Stimulated activated naive CD8-positive, alpha-beta T cell treated with anti-CD3 and anti-CD28 coated beads, Interleukin-15, amount 100 ng/mL, for 72 hours (primary cell): ENCODE results near the gene PDIA5.

ENCODE experiments used
- ATAC-seq: fragments of 150-1000 bp; cut with Tn5 transposase; 2 replicates; pipeline ENCODE4 v1.10.0; 2021; ENCODE audit warnings: mild to moderate bottlenecking, moderate library complexity
- DNase-seq, 2 donors: peaks; one replicate each; pipeline ENCODE4 v3.0.0; 2021 to 2022
- H3K27ac Mint-ChIP-seq, 2 donors: one replicate each; pipeline ENCODE4 v1.8.0; 2022; ENCODE audit warnings: mild to moderate bottlenecking in 2 of 2, mixed read lengths in 2 of 2, moderate library complexity in 2 of 2
- H3K27me3 Mint-ChIP-seq: one replicate; pipeline ENCODE4 v1.8.0; 2022; ENCODE audit warnings: mixed read lengths
- H3K4me1 Mint-ChIP-seq: one replicate; pipeline ENCODE4 v1.8.0; 2022; ENCODE audit warnings: mild to moderate bottlenecking, mixed read lengths
- H3K4me3 Mint-ChIP-seq, 2 donors: one replicate each; pipeline ENCODE4 v1.8.0; 2022; ENCODE audit warnings: mild to moderate bottlenecking in 2 of 2, mixed read lengths in 2 of 2, moderate library complexity in 1 of 2
- H3K9me3 Mint-ChIP-seq, 2 donors: one replicate each; pipeline ENCODE4 v1.8.0; 2022; ENCODE audit warnings: mixed read lengths in 2 of 2

PDIA5 gene

DNA sequence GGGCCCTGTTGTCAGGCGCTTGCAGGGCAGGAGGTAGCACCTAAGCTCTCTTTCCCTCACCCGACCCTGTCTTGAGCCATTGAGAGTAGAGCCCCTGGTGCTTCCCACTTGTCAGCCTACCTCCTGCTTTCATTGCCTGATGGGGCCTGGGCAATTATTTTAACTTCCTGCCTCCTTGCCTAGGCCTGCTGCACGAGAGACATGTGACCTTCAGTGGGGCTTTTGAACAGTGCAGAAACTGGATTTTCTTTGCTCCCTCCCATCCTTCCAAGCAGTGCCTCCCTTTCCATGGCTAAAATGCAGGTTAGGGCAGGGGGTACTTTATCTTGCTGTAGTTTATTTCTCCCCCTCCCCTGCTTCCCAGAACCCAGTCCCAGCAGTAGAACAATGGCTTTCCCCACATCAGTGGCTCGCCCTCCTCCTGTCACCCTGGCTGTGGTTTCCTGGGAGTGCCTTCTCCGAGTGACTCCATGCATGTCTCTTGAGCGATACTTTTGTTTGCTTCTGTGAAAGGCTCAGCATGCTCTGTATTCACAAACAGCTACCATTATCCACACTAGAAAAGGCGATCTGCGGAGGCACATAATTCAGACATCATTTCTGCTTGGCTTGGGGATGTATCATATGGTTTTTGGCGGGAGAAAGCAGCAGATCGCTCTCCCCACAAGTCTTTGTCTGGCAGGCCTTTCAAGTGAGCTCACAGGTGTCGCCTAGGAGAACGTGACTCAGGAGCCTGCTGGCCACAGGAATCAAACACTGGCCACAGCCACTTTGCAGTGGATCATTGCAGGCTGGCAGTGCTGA, 24.1 kb downstream of the PDIA5 start:
- no peaks in the 10 kb centered on the region for H3K9me3 Mint-ChIP-seq
- ATAC-seq (peak; percentile 50), DNase-seq (no peak)
- no peaks in the 10 kb centered on the region for H3K27me3 Mint-ChIP-seq
- no peak overlapping the region for H3K4me3 Mint-ChIP-seq
- H3K27ac Mint-ChIP-seq, result peak overlapping the region in 1 of 2 donors; percentile 28
- peaks cover 23% of the 10 kb centered on the region for H3K4me1 Mint-ChIP-seq

DNA sequence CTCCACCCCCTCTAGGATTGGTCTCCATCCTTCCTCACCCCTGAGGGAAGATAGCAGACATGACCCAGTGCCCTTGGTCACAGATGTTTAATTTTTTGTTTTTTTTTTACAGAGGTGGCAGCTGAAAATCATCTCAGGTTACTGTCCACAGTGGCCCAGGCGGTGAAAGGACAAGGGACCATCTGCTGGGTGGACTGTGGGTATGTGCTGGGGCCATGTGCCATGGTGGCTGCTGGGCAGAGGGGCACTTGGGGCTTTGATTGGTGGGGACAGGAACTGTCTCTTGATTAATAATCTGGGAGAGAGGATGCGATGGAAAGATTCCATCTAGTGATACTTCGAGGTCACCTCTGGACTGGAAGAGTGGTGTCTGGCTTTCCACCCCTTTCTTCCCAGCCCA, 25.4 kb downstream of the PDIA5 start:
- Mint-ChIP-seq H3K27ac (peak overlapping the region in 1 of 2 donors; percentile 27), H3K4me1 (peaks cover 23% of the 10 kb centered on the region), H3K27me3 (no peaks in the 10 kb centered on the region), H3K9me3 (no peaks in the 10 kb centered on the region), H3K4me3 (no peak overlapping the region)
- ATAC-seq (no peak), DNase-seq (no peak)

DNA sequence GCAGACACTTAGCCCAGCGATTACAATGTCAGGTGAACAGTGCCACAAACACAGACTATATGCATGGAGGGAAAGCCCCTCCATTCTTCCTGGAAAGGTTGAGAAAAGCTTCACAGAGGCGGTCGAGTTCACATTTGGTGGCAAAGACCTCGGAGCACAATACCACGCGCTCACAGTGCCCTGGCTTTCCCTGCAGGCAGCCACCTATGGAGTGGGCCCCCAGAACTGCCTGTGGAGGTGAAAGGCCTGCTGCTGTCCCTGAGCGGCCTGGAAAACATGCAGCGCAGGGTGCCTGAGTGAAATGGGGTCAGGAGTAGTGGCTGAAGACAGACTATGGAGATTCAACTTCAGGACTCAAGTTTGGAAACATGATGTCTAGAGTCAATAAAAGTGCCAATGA, 26.9 kb downstream of the PDIA5 start:
- DNase-seq, result no peak
- Mint-ChIP-seq H3K27ac (no peak overlapping the region), H3K27me3 (no peaks in the 10 kb centered on the region), H3K9me3 (no peaks in the 10 kb centered on the region), H3K4me1 (peaks cover 23% of the 10 kb centered on the region), H3K4me3 (no peak overlapping the region)
- ATAC-seq, result no peak

DNA sequence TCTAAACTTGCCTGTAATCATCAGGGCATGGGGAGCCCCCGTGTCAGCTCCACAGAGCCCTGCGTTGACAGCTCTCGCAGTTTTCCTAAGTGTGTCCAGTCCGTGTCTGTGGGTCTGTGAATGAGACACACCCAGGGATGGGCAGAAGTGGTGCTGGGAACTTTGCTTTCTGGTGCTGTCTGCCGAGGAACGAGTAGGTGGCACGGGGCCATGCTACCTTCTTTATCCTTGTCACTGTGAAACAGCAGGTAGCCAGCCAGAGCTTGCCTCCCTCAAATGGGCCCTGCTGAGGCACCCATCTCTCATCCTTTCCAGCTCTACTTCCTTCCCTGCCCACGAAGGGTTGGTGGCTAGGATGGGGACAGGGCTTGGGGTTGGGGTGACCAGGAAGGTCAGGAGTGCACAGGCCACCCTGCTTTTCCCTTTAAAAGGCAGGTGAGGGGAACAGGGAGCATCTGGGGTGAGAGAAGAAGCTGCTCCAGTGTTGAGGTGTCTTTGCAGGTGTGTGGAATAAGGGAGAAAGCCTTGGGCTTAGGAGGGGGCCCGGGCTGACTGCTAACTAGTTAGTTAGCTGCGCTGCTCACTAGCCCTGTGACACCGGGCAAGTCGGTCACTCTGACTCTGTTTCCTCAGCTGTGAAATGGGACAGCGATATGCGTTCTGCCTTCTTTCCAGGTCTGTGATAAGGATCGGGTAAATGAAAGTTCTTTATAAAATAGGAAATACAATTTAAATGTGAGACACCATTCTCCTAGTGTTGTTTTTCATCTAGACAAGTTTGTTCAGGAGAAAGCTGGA, 27.9 kb downstream of the PDIA5 start:
- Mint-ChIP-seq H3K9me3 (no peaks in the 10 kb centered on the region), H3K27ac (peak overlapping the region in 1 of 2 donors; percentile 16), H3K4me3 (no peak overlapping the region), H3K4me1 (peaks cover 23% of the 10 kb centered on the region), H3K27me3 (no peaks in the 10 kb centered on the region)
- ATAC-seq, result no peak
- DNase-seq, result no peak

DNA sequence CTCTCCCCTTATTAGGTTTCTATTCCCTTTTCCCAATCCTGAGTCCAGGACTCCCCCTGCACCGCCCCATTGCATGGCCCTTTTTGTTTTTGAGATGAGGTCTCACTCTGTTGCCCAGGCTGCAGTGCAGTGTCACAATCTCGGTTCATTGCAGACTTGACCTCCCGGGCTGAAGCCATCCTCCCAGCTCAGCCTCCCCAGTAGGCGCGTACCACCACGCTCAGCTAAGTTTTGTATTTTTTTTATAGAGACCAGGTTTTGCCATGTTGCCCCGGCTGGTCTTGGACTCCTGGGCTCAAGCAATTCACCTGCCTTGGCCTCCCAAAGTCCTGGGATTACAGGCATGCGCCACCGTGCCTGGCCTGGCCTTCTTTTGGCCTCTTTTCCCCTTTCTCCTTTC, 29.3 kb downstream of the PDIA5 start:
- DNase-seq, result no peak
- Mint-ChIP-seq H3K27me3 (no peaks in the 10 kb centered on the region), H3K4me1 (peaks cover 12% of the 10 kb centered on the region), H3K9me3 (no peaks in the 10 kb centered on the region), H3K27ac (no peak overlapping the region), H3K4me3 (no peak overlapping the region)
- no peak for ATAC-seq

DNA sequence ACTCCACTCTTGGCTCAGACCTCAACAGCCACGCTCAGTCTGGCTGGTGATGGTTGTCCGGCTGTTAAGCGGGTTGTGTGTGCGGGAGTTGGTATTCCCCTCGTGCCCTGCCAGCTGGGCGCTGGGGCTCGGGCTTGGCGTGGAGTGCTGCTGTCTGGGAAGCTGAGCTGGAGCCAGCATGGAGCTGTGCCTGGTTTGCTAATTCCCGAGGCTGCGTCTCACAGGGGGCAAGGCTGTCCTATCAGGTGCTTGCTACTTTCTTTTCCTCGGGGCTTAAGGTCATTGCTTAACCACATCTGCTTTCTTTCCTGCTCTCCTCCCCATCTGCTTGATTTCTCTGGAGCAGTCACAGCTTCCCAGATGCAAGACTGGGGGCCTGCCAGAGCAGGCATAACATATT, 29.9 kb downstream of the PDIA5 start:
- H3K27ac Mint-ChIP-seq, result no peak overlapping the region
- ATAC-seq, result no peak
- H3K4me3 Mint-ChIP-seq, result no peak overlapping the region
- H3K9me3 Mint-ChIP-seq, result no peaks in the 10 kb centered on the region
- no peaks in the 10 kb centered on the region for H3K27me3 Mint-ChIP-seq
- H3K4me1 Mint-ChIP-seq, result peaks cover 7% of the 10 kb centered on the region
- no peak for DNase-seq

DNA sequence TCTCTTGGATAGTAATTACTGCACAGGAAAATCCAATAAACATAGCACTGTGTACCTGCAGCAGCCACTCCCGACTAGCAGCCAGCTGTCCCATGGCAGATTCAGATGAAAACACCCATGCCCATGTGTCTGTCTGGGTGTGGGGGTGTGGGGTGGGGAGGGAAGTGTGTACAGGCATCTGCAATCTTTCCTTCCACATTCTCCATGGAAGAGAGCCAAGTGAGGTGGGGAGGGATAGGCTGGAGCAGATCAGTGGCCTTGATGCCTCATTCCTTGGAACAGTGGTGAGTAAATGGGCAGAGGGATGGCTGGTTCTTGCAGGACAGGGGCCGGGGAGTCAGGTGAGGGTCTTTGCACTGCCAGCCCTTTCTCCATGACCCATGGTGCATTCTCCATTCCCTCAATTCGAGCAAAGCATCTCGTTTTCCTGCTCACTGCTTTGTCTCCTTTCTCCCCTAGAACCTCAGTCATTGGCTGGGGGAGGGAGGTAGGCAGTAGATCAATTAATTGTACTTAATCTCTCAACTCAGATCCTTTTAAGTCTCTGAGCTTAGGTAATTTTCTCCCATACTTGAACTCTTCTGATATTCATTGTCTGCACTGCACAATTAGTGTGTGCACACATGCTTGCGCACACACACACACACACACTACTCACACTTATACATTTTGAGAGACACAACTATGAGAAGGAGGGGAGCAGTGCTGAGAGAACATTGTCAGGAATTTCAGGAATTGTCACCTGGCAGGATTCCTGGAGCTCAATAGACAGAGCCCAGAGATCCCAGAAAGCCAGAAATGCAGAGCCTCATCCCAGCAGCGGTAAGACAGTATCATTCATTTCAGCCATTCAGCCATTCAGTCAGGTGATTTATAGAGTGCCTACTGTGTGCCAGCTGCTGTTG, 31.9 kb downstream of the PDIA5 start:
- Mint-ChIP-seq H3K4me3 (no peak overlapping the region), H3K9me3 (no peaks in the 10 kb centered on the region), H3K27me3 (no peaks in the 10 kb centered on the region), H3K4me1 (no peaks in the 10 kb centered on the region), H3K27ac (peak overlapping the region in 1 of 2 donors; percentile 29)
- no peak for ATAC-seq
- no peak for DNase-seq

DNA sequence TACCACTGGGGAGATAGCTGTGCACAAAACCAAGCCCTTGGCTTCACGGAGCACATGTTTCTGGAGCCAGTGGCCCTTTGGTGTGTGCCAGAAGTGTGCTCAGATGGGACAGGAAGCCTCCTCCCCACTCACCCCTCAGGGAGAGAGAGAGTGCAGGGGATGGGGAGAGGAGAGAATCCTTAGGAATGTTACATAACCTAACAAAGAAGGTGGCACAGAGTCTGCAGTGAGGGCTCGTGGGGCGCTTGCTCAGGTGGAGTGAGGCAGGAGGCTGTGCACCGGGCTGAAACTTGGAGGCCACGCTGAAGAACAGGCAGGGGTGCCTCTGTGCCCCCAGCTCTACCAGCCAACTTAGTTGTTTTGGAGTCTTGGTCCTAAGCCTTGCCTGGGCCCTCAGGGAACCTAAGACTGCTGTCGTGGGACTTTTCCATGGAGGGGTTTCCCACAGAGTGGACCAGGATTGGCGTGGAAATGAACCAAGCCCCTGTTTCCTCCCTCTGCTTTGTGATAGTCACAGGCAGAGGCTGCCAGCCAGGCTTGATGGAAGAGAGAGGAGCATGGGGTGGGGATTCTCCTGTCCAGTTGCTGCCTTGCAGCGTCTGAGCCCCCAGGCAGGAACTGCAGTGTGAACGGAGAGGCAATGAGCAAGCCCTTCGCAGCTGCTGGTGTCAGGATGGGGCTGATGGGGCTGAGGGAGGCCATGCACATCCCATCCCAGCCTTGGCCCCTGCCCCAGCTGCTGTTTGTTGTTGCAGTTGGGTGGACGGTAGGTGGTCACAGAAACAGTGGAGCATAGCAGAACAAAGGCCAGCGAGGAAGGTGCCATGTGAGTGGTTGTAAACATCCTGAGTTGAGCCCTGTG, 32.7 kb downstream of the PDIA5 start:
- Mint-ChIP-seq H3K27ac (peak overlapping the region; percentile 29 to 39), H3K4me3 (no peak overlapping the region), H3K9me3 (no peaks in the 10 kb centered on the region), H3K27me3 (no peaks in the 10 kb centered on the region), H3K4me1 (no peaks in the 10 kb centered on the region)
- no peak for DNase-seq
- ATAC-seq, result no peak

DNA sequence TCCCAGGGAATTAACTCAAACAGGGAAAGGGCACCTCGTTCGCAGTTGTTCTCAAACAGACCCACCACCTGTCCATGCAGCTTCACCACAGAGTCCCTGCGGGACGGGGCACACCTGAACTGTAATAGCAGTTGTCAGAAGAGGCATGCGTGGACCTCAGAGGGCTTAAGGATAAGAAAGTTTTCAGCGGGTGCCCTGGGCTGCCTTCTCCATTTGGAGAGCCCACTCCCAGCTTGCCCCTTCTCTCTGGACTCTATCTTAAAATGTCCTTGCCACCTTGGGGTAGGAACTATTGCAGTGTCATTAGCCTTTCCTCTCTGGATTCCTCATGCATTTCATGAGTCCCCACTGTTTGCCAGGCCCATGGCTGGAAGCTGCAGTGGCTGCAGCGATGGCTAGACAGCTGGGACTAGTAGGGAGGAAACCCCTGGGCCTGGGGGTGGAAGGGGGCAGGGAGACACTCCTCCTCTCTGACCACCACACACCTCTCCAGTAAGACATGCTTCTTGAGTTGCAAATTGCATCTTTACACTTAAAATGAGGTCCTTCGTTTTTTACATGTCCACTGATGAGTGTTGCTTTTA, 33.5 kb downstream of the PDIA5 start:
- Mint-ChIP-seq H3K9me3 (no peaks in the 10 kb centered on the region), H3K4me1 (no peaks in the 10 kb centered on the region), H3K27me3 (no peaks in the 10 kb centered on the region), H3K27ac (no peak overlapping the region), H3K4me3 (no peak overlapping the region)
- DNase-seq (no peak), ATAC-seq (no peak)

DNA sequence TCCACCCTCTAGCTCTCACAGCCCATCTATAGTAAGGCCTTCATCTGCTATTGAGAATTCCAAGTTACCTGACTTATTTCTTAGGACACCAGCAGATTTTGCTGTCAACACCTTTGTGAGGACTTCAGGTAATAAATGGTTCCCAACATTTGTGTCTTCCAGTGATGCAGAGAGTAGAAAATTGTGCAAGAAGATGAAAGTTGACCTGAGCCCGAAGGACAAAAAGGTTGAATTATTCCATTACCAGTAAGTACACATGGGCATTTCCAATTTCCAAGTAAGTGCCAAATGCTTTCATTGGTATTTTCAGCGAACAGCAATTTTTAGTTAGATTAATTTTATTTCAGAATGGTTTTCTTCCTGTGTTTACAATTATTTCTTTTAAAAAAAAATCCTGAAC, 35.4 kb downstream of the PDIA5 start:
- H3K27ac Mint-ChIP-seq, result no peak overlapping the region
- no peak overlapping the region for H3K4me3 Mint-ChIP-seq
- ATAC-seq (no peak), DNase-seq (no peak)
- H3K27me3 Mint-ChIP-seq, result no peaks in the 10 kb centered on the region
- H3K4me1 Mint-ChIP-seq, result no peaks in the 10 kb centered on the region
- H3K9me3 Mint-ChIP-seq, result no peaks in the 10 kb centered on the region

DNA sequence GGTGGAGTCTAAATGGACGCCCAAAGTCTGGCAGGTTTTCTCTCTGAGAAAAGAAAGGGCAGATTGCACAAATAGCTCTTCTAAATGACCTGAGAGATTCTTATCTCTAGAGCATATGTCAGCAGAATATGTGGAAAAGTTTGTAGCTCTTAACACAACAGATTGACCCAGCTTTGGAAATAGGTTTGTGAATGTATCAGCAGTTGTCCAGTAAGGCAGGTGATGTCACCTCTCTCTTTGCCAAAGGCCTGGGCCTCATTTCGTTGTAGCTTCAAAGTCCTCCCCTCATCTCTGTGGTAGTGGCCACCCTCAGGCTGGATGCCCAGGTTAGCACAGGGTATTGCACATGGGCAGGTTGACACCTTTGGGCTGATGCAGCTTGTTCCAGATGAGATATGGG, 36.0 kb downstream of the PDIA5 start:
- DNase-seq (no peak), ATAC-seq (no peak)
- no peak overlapping the region for H3K27ac Mint-ChIP-seq
- no peaks in the 10 kb centered on the region for H3K9me3 Mint-ChIP-seq
- H3K27me3 Mint-ChIP-seq, result no peaks in the 10 kb centered on the region
- no peaks in the 10 kb centered on the region for H3K4me1 Mint-ChIP-seq
- H3K4me3 Mint-ChIP-seq, result no peak overlapping the region

DNA sequence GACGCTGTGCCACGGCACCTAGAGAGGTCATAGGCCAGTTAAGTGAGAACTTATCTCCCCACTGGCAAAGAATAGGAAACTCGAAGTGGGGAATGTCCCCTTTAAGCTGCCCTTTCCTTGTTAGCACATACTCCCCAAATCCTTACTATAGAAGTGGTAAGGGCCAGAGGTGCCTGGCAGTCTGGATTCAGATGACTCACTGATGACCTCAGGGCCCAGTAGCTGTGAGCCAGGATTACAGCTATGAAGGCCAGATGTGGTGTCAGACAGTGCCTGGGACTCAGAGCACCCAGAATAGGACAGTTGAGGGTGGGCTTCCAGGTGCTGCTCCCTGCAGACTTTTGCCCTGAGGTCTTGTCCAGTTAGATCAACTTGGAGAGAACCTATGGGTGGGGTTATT, 37.7 kb downstream of the PDIA5 start:
- peak; percentile 42 for ATAC-seq
- H3K27ac Mint-ChIP-seq, result peak overlapping the region in 1 of 2 donors; percentile 21
- H3K9me3 Mint-ChIP-seq, result no peaks in the 10 kb centered on the region

DNA sequence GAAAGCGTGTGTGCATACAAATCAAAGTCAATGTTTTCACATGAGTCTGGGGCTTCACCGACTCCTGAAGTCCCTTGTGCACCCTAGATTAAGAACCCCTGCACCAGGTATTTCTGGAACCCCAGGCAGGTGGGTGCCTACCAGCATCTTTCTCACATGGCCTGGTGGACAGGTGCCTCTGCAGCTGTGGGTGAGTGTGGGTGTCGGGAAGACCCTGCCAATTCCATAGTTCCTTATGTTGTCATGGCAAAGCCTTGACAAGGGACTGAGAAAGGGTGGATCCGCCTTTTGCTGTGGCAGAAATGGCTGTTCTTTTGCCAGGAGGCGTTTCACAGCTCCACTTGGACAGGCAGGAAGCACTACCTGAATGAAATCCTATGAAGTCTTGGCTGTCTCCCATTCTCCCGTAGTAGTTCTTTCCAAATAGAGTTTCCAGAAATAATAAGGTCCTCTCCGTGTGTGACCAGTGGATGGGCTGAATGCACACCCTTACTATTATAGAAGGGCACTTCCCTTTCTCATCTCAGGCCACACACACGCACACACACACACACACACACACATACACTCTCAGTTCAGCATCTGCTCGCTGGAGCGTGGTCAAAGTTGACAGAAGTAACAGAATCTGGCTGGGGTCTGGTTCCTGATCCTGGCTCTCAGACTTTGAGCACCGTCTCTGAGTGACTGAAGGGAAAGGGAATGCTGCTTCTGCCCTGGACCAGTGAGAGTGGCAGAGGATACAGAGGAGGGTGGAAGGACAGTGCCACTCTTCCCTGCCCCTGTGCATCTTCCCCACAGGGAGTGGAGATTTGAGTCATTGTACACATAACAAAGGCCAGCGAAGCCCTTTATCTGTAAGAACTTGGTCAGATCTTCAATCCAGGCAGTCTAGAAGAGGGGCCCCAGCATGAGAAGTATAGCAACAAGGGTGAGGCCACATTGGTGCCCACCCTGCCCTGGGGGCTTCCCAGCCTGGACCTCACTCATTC, 38.7 kb downstream of the PDIA5 start:
- Mint-ChIP-seq H3K27ac (no peak overlapping the region), H3K27me3 (no peaks in the 10 kb centered on the region), H3K4me1 (no peaks in the 10 kb centered on the region), H3K9me3 (no peaks in the 10 kb centered on the region), H3K4me3 (no peak overlapping the region)
- ATAC-seq, result no peak
- no peak for DNase-seq

More for the DNA sequence above, 37.7 kb downstream of the PDIA5 start:
- H3K27me3 Mint-ChIP-seq, result no peaks in the 10 kb centered on the region
- DNase-seq, result no peak
- no peak overlapping the region for H3K4me3 Mint-ChIP-seq
- H3K4me1 Mint-ChIP-seq, result no peaks in the 10 kb centered on the region
